Measurements from ENCODE around the gene TAT.

The TAT gene

GRCh38 chr16:71572497-71573116 lies 4.3 kb downstream of the TAT start:
- no peak overlapping the region for H3K27ac ChIP-seq
- no peak for TF ChIP-seq CTCF (conservative IDR thresholded peaks at IDR 0.05)

- H3K27ac ChIP-seq = no peak overlapping the region
- no peak for TF ChIP-seq CTCF (conservative IDR thresholded peaks at IDR 0.05)
Observed at GRCh38 chr16:71570144-71570543, 6.7 kb downstream of the TAT start.

GRCh38 chr16:71569621-71570020 lies 7.3 kb downstream of the TAT start:
- TF ChIP-seq CTCF (conservative IDR thresholded peaks at IDR 0.05) = no peak

GRCh38 chr16:71568551-71568950 lies 8.3 kb downstream of the TAT start:
- TF ChIP-seq CTCF (conservative IDR thresholded peaks at IDR 0.05) = no peak

More at GRCh38 chr16:71569621-71570020, 7.3 kb downstream of the TAT start:
- no peak overlapping the region for H3K27ac ChIP-seq

GRCh38 chr16:71567931-71568330 lies 9.0 kb downstream of the TAT start:
- no peak overlapping the region for H3K27ac ChIP-seq
- no peak for TF ChIP-seq CTCF (conservative IDR thresholded peaks at IDR 0.05)

More at GRCh38 chr16:71568551-71568950, 8.3 kb downstream of the TAT start:
- H3K27ac ChIP-seq = no peak overlapping the region

GRCh38 chr16:71565812-71566700 lies 10.8 kb downstream of the TAT start:
- no peak for TF ChIP-seq CTCF (conservative IDR thresholded peaks at IDR 0.05)
- H3K27ac ChIP-seq = peak overlapping the region; percentile 64

GRCh38 chr16:71564335-71564967 lies 12.4 kb downstream of the TAT start:
- no peak for TF ChIP-seq CTCF (conservative IDR thresholded peaks at IDR 0.05)
- H3K27ac ChIP-seq = peak overlapping the region; percentile 64

All from VCaP (cell line).